ENCODE measurements around the gene SC5D. TPM values are rescaled to one million over a fixed set of nuclear protein-coding genes. Genes with fewer than 3 reads are reported as not detected.

The SC5D gene
- total and polyA plus RNA-seq, 2 of the 8 experiments (the other 6 are each of a cell fraction or from before 2014, with no cell fraction given), result 73.9 to 90.3 TPM

- Histone ChIP-seq H3K4me2 (ENCODE audit: insufficient read depth in 1 of 2, low read depth in 2 of 2, low read length in 2 of 2) (no peak overlapping the region), H2AFZ (ENCODE audit: low read length) (no peak overlapping the region), H3K27ac (ENCODE audit: low read depth, low read length) (no peak overlapping the region), H4K5ac (ENCODE audit: insufficient read length, low read depth, low read length) (no peak overlapping the region), H3K23ac (ENCODE audit: insufficient read length) (no peak overlapping the region), H4K8ac (ENCODE audit: extremely low read depth, insufficient read depth, low read length) (no peak overlapping the region), H2BK15ac (ENCODE audit: low read length) (no peak overlapping the region), H2BK12ac (ENCODE audit: low read depth, low read length) (no peak overlapping the region), H4K20me1 (replicated peaks in 1 of 2; ENCODE audit: control insufficient read depth in 1 of 2, insufficient read depth in 2 of 2, low read length in 2 of 2) (no peaks in the 10 kb centered on the region), H3K14ac (ENCODE audit: insufficient read length) (no peak overlapping the region), H3K4me3 (ENCODE audit: extremely low read depth in 1 of 4, insufficient read depth in 2 of 4, low read depth in 3 of 4, low read length in 4 of 4) (no peak overlapping the region), H3K79me1 (ENCODE audit: low read depth, low read length) (no peaks in the 10 kb centered on the region), H3K18ac (ENCODE audit: extremely low read depth, low read length) (no peak overlapping the region), H3K9ac (replicated peaks in 1 of 4; ENCODE audit: extremely low read depth in 1 of 4, low read depth in 3 of 4, low read length in 3 of 4) (no peak overlapping the region), H2AK5ac (ENCODE audit: low read depth, low read length) (no peak overlapping the region), H2BK20ac (ENCODE audit: low read length) (no peak overlapping the region), H2BK120ac (replicated peaks; ENCODE audit: low read depth, low read length) (no peak overlapping the region), H3K36me3 (ENCODE audit: control insufficient read depth in 2 of 4, insufficient read depth in 4 of 4, low read length in 3 of 4) (peaks cover 7 to 52% (median 33%) of the 10 kb centered on the region in 4 experiments), H3K9me3 (ENCODE audit: insufficient read depth in 2 of 2, low read depth in 1 of 2, low read length in 1 of 2) (no peaks in the 10 kb centered on the region), H2BK5ac (ENCODE audit: low read depth, low read length) (no peak overlapping the region), H3K4ac (replicated peaks; ENCODE audit: insufficient read length, low read depth, low read length) (no peak overlapping the region), H4K91ac (replicated peaks; ENCODE audit: insufficient read length, low read length) (no peak overlapping the region), H3K27me3 (replicated peaks in 1 of 4; ENCODE audit: control insufficient read depth in 3 of 4, extremely low read depth in 1 of 4, insufficient read depth in 3 of 4, low read length in 3 of 4) (no peaks in the 10 kb centered on the region), H3K79me2 (ENCODE audit: control insufficient read depth in 1 of 2, insufficient read depth in 2 of 2, low read length in 2 of 2) (no peaks in the 10 kb centered on the region), H3K4me1 (replicated peaks in 1 of 4; ENCODE audit: control insufficient read depth in 3 of 4, insufficient read depth in 4 of 4, low read length in 3 of 4) (no peaks in the 10 kb centered on the region), H3K23me2 (ENCODE audit: low read depth, low read length) (no peaks in the 10 kb centered on the region), H3K56ac (replicated peaks; ENCODE audit: insufficient read length, low read depth, low read length) (no peak overlapping the region)
- DNase-seq (ENCODE audit: low read depth in 1 of 2, low spot score in 2 of 2) (no peak), FAIRE-seq (no peak)
- POLR2A ChIA-PET (ENCODE audit: partially characterized antibody), result interaction anchor here (1.1 kb wide), 1 partner anchor 10 kb away, joined by 3 read pairs; no protein-coding TSS in a partner anchor
- CTCF ChIA-PET (ENCODE audit: partially characterized antibody), result interaction anchor here (1.1 to 2.0 kb wide), 3 partner anchors 10 to 113 kb away, joined by 5 to 7 read pairs (median 6); no protein-coding TSS in a partner anchor
- 90% methylated on average over 3 of the region's 3 CpGs; no CpG with 5 or more reads in 1 of the 2 experiments for WGBS, 2 experiments (ENCODE audit: extremely low coverage in 1 of 2, insufficient coverage in 1 of 2, insufficient read length in 1 of 2, insufficient replicate concordance in 2 of 2, low coverage in 1 of 2, low lambda C conversion rate in 2 of 2, missing lambda C conversion rate in 1 of 2)
- TF ChIP-seq MAX (IDR thresholded peaks at IDR 0.05), result no peak
- TF ChIP-seq NANOG (IDR thresholded peaks at IDR 0.05; ENCODE audit: insufficient read depth, low read depth, low read length, poor library complexity, severe bottlenecking), result no peak
- TF ChIP-seq SIN3A (conservative IDR thresholded peaks at IDR 0.05 in 1 of 2, IDR thresholded peaks at IDR 0.05 in 1 of 2; ENCODE audit: low read depth in 1 of 2, low read length in 2 of 2), result no peak
- TF ChIP-seq CBX8 (IDR thresholded peaks at IDR 0.05; ENCODE audit: borderline replicate concordance, low read depth, low read length), result no peak
- no peak for TF ChIP-seq SP1 (IDR thresholded peaks at IDR 0.05; ENCODE audit: low read depth, low read length)
- TF ChIP-seq CHD1 (IDR thresholded peaks at IDR 0.05; ENCODE audit: low read depth, low read length), result no peak
- TF ChIP-seq FOSL1 (IDR thresholded peaks at IDR 0.05; ENCODE audit: insufficient read depth, low read depth, low read length), result no peak
- no peak for TF ChIP-seq CTCF (IDR thresholded peaks at IDR 0.05; ENCODE audit: control extremely low read depth in 1 of 3, insufficient read depth in 1 of 3, low read depth in 1 of 3, low read length in 3 of 3)
- no peak for TF ChIP-seq TAF7 (optimal IDR thresholded peaks at IDR 0.05; ENCODE audit: borderline replicate concordance, low read depth, low read length)
Measured at GRCh38 chr11:121308816-121309215, 16.2 kb downstream of the SC5D start.

Measured in H1 (cell line).